ENCODE results near the gene ARHGEF12. TPM values are rescaled to one million over a fixed set of nuclear protein-coding genes. Genes with fewer than 3 reads are reported as not detected.

The ARHGEF12 gene
- total RNA-seq, 4 donors from 2014 or later: 64.4 to 108 (median 88.3) TPM

- no peak for TF ChIP-seq CTCF (IDR thresholded peaks at IDR 0.05; ENCODE audit: low read depth)
These were observed 41.1 kb upstream of the ARHGEF12 start for GRCh38 chr11:120295099-120295498.

GRCh38 chr11:120296554-120296953 is 39.7 kb upstream of the ARHGEF12 start:
- TF ChIP-seq CTCF (IDR thresholded peaks at IDR 0.05; ENCODE audit: low read depth): no peak

- no peak for TF ChIP-seq CTCF (IDR thresholded peaks at IDR 0.05; ENCODE audit: low read depth)
These were observed 37.8 kb upstream of the ARHGEF12 start for GRCh38 chr11:120298461-120298860.

GRCh38 chr11:120302001-120302805 is 34.0 kb upstream of the ARHGEF12 start:
- TF ChIP-seq CTCF (IDR thresholded peaks at IDR 0.05; ENCODE audit: low read depth): no peak

GRCh38 chr11:120303004-120303637 is 33.1 kb upstream of the ARHGEF12 start:
- TF ChIP-seq CTCF (IDR thresholded peaks at IDR 0.05; ENCODE audit: low read depth): no peak

GRCh38 chr11:120304526-120304925 is 31.7 kb upstream of the ARHGEF12 start:
- TF ChIP-seq CTCF (IDR thresholded peaks at IDR 0.05; ENCODE audit: low read depth): no peak

GRCh38 chr11:120305286-120305685 is 30.9 kb upstream of the ARHGEF12 start:
- no peak for TF ChIP-seq CTCF (IDR thresholded peaks at IDR 0.05; ENCODE audit: low read depth)

Measured in subcutaneous adipose tissue (tissue), 4 donors.